Measurements from ENCODE around the gene LRRC8C.

LRRC8C gene

DNA sequence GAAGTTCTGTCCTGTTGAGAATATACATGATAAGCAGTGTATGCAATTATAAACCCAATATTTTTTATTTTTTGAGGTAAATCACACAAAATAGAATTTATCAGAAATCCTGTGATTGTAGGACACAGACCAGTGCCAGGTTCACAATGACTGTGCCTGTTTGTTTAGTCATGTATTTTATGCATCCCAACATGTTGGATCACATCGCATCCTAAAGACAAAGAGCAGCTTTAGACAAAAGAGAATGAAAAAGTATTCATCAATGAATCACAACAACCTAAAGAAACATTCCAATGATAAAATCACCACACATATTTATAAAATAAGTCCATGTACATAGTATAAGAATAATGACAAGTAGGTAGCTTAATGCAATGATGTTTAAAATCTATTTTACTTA, 134.7 kb downstream of the LRRC8C start:
- H3K4me1 ChIP-seq (ENCODE audit: control insufficient read depth in 5 of 5, insufficient read depth in 5 of 5, low read length in 5 of 5): peaks cover 2 to 12% (median 11%) of the 10 kb centered on the region in 5 donors
- H3K27ac ChIP-seq (ENCODE audit: low read depth, low read length): no peak overlapping the region
- H3K9ac ChIP-seq (ENCODE audit: low read length in 5 of 5): no peak overlapping the region
- no peaks in the 10 kb centered on the region for H3K9me3 ChIP-seq (ENCODE audit: control insufficient read depth in 5 of 5, low read length in 5 of 5)
- no peaks in the 10 kb centered on the region for H3K36me3 ChIP-seq (ENCODE audit: control insufficient read depth in 5 of 5, insufficient read depth in 5 of 5, low read length in 5 of 5)
- H3K4me3 ChIP-seq (ENCODE audit: low read depth in 1 of 5, low read length in 5 of 5): no peak overlapping the region
- no peaks in the 10 kb centered on the region for H3K27me3 ChIP-seq (ENCODE audit: control insufficient read depth in 5 of 5, insufficient read depth in 4 of 5, low read length in 5 of 5)

All from subcutaneous abdominal adipose tissue (tissue), 5 donors.